Measurements from ENCODE around the gene GLTP.
"Not testable (repeated sequence)": the region's sequence is repeated elsewhere in the genome, so short reads cannot be mapped to it uniquely, and the experiment has no call there.

The GLTP gene

GRCh38 chr12:109864916-109865315 is 15.4 kb downstream of the GLTP start:
- Histone ChIP-seq H3K9me3 (no peaks in the 10 kb centered on the region), H3K27ac (peak overlapping the region; percentile 86), H3K27me3 (no peaks in the 10 kb centered on the region), H3K4me1 (ENCODE audit: control insufficient read depth in 1 of 2, insufficient read depth in 1 of 2, low read depth in 1 of 2, low read length in 1 of 2) (peaks cover 48 to 55% of the 10 kb centered on the region in 2 experiments), H3K4me3 (ENCODE audit: low read depth in 1 of 2, low read length in 1 of 2) (peak overlapping the region in 1 of 2 experiments; percentile 4), H3K36me3 (no peaks in the 10 kb centered on the region)
- TF ChIP-seq, protein P1, sequence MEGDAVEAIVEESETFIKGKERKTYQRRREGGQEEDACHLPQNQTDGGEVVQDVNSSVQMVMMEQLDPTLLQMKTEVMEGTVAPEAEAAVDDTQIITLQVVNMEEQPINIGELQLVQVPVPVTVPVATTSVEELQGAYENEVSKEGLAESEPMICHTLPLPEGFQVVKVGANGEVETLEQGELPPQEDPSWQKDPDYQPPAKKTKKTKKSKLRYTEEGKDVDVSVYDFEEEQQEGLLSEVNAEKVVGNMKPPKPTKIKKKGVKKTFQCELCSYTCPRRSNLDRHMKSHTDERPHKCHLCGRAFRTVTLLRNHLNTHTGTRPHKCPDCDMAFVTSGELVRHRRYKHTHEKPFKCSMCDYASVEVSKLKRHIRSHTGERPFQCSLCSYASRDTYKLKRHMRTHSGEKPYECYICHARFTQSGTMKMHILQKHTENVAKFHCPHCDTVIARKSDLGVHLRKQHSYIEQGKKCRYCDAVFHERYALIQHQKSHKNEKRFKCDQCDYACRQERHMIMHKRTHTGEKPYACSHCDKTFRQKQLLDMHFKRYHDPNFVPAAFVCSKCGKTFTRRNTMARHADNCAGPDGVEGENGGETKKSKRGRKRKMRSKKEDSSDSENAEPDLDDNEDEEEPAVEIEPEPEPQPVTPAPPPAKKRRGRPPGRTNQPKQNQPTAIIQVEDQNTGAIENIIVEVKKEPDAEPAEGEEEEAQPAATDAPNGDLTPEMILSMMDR (IDR thresholded peaks at IDR 0.05) = no peak

DNA sequence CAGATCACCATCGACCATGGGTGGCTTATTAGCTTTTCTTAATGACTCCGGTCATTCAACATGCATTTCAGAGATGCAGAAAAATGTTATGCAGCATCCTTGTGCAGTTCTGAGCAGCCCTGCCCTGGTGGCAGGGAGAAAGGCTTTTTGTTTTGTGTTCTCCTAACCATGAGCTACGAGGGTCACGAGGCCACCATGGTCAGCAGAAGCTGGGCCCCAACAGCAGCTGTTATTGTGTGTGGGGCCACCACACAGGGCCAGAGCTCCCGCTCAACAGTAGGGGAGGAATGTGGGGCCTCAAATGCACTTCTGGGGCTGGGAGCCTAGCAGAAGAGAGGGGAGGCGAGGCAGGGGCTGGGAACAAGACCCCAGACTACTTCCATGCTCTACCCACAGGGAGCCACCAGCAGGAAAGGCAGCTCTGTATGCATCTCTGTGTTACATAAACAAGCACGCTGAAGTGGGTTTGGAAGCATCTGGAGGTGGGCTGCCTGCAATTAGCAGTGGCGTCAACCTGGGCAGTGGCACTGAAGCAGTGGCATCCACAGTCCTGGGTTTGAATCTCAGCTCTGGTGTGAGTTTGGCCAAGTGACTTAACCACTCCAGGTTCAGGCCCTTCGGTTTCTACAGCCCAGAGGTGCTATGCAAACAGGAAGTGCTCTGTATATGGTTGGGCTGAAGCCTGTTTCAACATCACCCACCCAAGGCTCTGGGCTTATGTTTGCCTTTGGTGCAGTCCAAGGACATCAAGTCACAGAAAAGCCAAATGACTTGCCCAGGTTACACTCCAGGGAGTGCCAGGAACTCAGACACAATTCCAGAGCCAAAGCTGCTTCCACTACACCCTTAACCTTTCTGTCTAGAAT is 16.3 kb downstream of the GLTP start:
- no peaks in the 10 kb centered on the region for H3K9me3 ChIP-seq
- no peaks in the 10 kb centered on the region for H3K27me3 ChIP-seq
- no peaks in the 10 kb centered on the region for H3K36me3 ChIP-seq
- H3K4me3 ChIP-seq (ENCODE audit: low read depth in 1 of 2, low read length in 1 of 2) = peak overlapping the region in 1 of 2 experiments; percentile 4
- TF ChIP-seq, protein P1 (IDR thresholded peaks at IDR 0.05) = no peak
- H3K4me1 ChIP-seq (ENCODE audit: control insufficient read depth in 1 of 2, insufficient read depth in 1 of 2, low read depth in 1 of 2, low read length in 1 of 2) = peaks cover 46 to 51% of the 10 kb centered on the region in 2 experiments
- peak overlapping the region; percentile 86 for H3K27ac ChIP-seq

DNA sequence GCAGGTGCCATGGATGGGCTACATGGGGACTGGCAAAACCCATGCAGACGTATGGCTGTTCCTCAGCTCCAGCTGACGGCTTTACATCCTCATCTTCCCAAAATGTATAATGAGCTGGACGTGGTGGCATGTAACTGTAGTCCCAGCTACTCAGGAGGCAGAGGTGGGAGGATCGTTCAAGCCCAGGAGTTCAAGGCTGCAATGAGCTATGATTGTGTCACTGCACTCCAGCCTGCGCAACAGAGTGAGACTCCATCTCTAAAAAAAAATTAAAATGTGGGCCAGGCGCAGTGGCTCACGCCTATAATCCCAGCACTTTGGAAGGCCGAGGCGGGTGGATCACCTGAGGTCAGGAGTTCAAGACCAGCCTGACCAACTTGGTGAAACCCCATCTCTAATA is 17.9 kb downstream of the GLTP start:
- Histone ChIP-seq H3K36me3 (peaks cover 15% of the 10 kb centered on the region), H3K4me1 (ENCODE audit: control insufficient read depth in 1 of 2, insufficient read depth in 1 of 2, low read depth in 1 of 2, low read length in 1 of 2) (peaks cover 32 to 38% of the 10 kb centered on the region in 2 experiments), H3K27ac (peak overlapping the region; percentile 41)
- not testable (repeated sequence) for H3K27me3 ChIP-seq; H3K9me3 ChIP-seq; H3K4me3 ChIP-seq (ENCODE audit: low read depth in 1 of 2, low read length in 1 of 2)

GRCh38 chr12:109861689-109862314 is 18.5 kb downstream of the GLTP start:
- H3K27ac ChIP-seq = peak overlapping the region; percentile 41
- peaks cover 22% of the 10 kb centered on the region for H3K36me3 ChIP-seq
- H3K4me1 ChIP-seq (ENCODE audit: control insufficient read depth in 1 of 2, insufficient read depth in 1 of 2, low read depth in 1 of 2, low read length in 1 of 2) = peaks cover 32 to 38% of the 10 kb centered on the region in 2 experiments
- TF ChIP-seq, protein P1 (IDR thresholded peaks at IDR 0.05) = no peak
- H3K27me3 ChIP-seq = no peaks in the 10 kb centered on the region
- H3K4me3 ChIP-seq (ENCODE audit: low read depth in 1 of 2, low read length in 1 of 2) = no peak overlapping the region
- H3K9me3 ChIP-seq = no peaks in the 10 kb centered on the region

GRCh38 chr12:109860977-109861376 is 19.4 kb downstream of the GLTP start:
- Histone ChIP-seq H3K36me3 (peaks cover 30% of the 10 kb centered on the region), H3K27me3 (no peaks in the 10 kb centered on the region), H3K4me1 (ENCODE audit: control insufficient read depth in 1 of 2, insufficient read depth in 1 of 2, low read depth in 1 of 2, low read length in 1 of 2) (peaks cover 32 to 38% of the 10 kb centered on the region in 2 experiments), H3K4me3 (ENCODE audit: low read depth in 1 of 2, low read length in 1 of 2) (no peak overlapping the region), H3K9me3 (no peaks in the 10 kb centered on the region), H3K27ac (no peak overlapping the region)
- TF ChIP-seq, protein P1 (IDR thresholded peaks at IDR 0.05) = no peak

- no peak overlapping the region for H3K27ac ChIP-seq
- H3K4me3 ChIP-seq (ENCODE audit: low read depth in 1 of 2, low read length in 1 of 2) = no peak overlapping the region
- TF ChIP-seq, protein P1 (IDR thresholded peaks at IDR 0.05) = no peak
- H3K27me3 ChIP-seq = no peaks in the 10 kb centered on the region
- H3K4me1 ChIP-seq (ENCODE audit: control insufficient read depth in 1 of 2, insufficient read depth in 1 of 2, low read depth in 1 of 2, low read length in 1 of 2) = peaks cover 17 to 20% of the 10 kb centered on the region in 2 experiments
- no peaks in the 10 kb centered on the region for H3K9me3 ChIP-seq
- peaks cover 48% of the 10 kb centered on the region for H3K36me3 ChIP-seq
Measured at GRCh38 chr12:109858764-109859163, 21.6 kb downstream of the GLTP start.
